DMS 273 (cell line): ENCODE measurements around the gene KCNK2.
A peak's percentile ranks its signal among the peaks of the same experiment; 100 is the strongest.

Experiments used
- DNase-seq: peaks from one replicate; lab custom pipeline; 2025; ENCODE audit not compliant: unreplicated experiment; lab: John Stamatoyannopoulos, UW

Gene KCNK2

GRCh38 chr1:215094381-215094780, 11.8 kb downstream of the KCNK2 start:
- DNase-seq = peak; percentile 49

GRCh38 chr1:215095524-215095923, 13.0 kb downstream of the KCNK2 start:
- no peak for DNase-seq

GRCh38 chr1:215101511-215101910, 19.0 kb downstream of the KCNK2 start:
- no peak for DNase-seq

GRCh38 chr1:215104283-215104682, 21.7 kb downstream of the KCNK2 start:
- DNase-seq = peak; percentile 65

GRCh38 chr1:215106067-215106466, 23.5 kb downstream of the KCNK2 start:
- DNase-seq = no peak

- DNase-seq = no peak
These were observed 26.6 kb downstream of the KCNK2 start for GRCh38 chr1:215109171-215109570.

GRCh38 chr1:215111916-215112315, 29.4 kb downstream of the KCNK2 start:
- DNase-seq = no peak

- DNase-seq = no peak
These were observed 31.2 kb downstream of the KCNK2 start for GRCh38 chr1:215113776-215114153.

- no peak for DNase-seq
These were observed 31.8 kb downstream of the KCNK2 start for GRCh38 chr1:215114154-215114933.

- no peak for DNase-seq
These were observed 33.2 kb downstream of the KCNK2 start for GRCh38 chr1:215115760-215116159.

- DNase-seq = no peak
These were observed 35.5 kb downstream of the KCNK2 start for GRCh38 chr1:215118081-215118480.

- DNase-seq = no peak
These were observed 36.5 kb downstream of the KCNK2 start for GRCh38 chr1:215119056-215119455.

- DNase-seq = no peak
These were observed 37.3 kb downstream of the KCNK2 start for GRCh38 chr1:215119719-215120365.

- no peak for DNase-seq
These were observed 46.0 kb downstream of the KCNK2 start for GRCh38 chr1:215128504-215128903.

GRCh38 chr1:215131291-215131690, 48.8 kb downstream of the KCNK2 start:
- DNase-seq = no peak

GRCh38 chr1:215132156-215132555, 49.6 kb downstream of the KCNK2 start:
- DNase-seq = no peak

- no peak for DNase-seq
These were observed 51.0 kb downstream of the KCNK2 start for GRCh38 chr1:215133532-215133931.

- DNase-seq = no peak
These were observed 55.4 kb downstream of the KCNK2 start for GRCh38 chr1:215137985-215138384.

GRCh38 chr1:215140135-215140534, 57.6 kb downstream of the KCNK2 start:
- DNase-seq = no peak

GRCh38 chr1:215141460-215141859, 58.9 kb downstream of the KCNK2 start:
- no peak for DNase-seq

- no peak for DNase-seq
These were observed 61.0 kb downstream of the KCNK2 start for GRCh38 chr1:215143497-215143896.

- peak; percentile 32 for DNase-seq
These were observed 63.9 kb downstream of the KCNK2 start for GRCh38 chr1:215146240-215146975.
